Left colon (tissue), 2 donors: ENCODE data around the gene C1orf210. TPM values are rescaled to one million over a fixed set of nuclear protein-coding genes. Genes with fewer than 3 reads are reported as not detected.

ENCODE experiments used
- ATAC-seq: fragments of 200-7000 bp; cut with Tn5 transposase; one replicate; pipeline ENCODE4 v1.9.1; 2020; ENCODE audit warnings: mild to moderate bottlenecking, moderate library complexity
- DNase-seq, 2 donors: peaks; one replicate each; pipeline ENCODE4 v3.0.0-alpha.2; 2020
- intact Hi-C, 2 donors: fragments of 100-400 bp; cut with DNase I in 1 of 2; cut with micrococcal nuclease in 1 of 2; formaldehyde crosslinking; loops; one replicate each; pipeline versions ENCODE4 v1.11.2 to v1.14.0; 2022; cut with DNase I, micrococcal nuclease
- long read RNA-seq: library from polyadenylated mRNA; unstranded; transcript quantifications from one replicate; pipeline ENCODE4 v2.0.0, GENCODE V29; 2021
- total RNA-seq, 2 donors: library from RNA; stranded (reverse); fragmentation: NEBNext Ultra II Directional; extraction: Animal tissue kit (Norgen Biotek cat#: 25700); gene quantifications; one replicate each; pipeline ENCODE4 v1.2.1, GENCODE V29; 2021
- donor health status: DM: no; HTN: no; CAD: no.
- donor health status: DM: yes; HTN: yes; CAD: no.

The C1orf210 gene
- total RNA-seq = 10 to 100 TPM; 76.9 to 97.8 TPM
- long read RNA-seq, transcript C1orf210-202 (3 exons, 1,478 nt) = major isoform, 37 of 45 reads
- long read RNA-seq, partial matches to known transcripts = 0 of 45 reads
- long read RNA-seq, other reads (novel, unspliced or antisense) = 8 of 45 reads

- DNase-seq (peak; percentile 94), ATAC-seq (peak; percentile 85)
- intact Hi-C loops = no loop called here
These were observed at the start of gene C1orf210 for GRCh38 chr1:43285269-43285990. C1orf210 (minus strand) TSS chr1:43285581; CDS start chr1:43283270, 2,311 bp downstream.

- DNase-seq (no peak), ATAC-seq (no peak)
- intact Hi-C loops = no loop called here
These were observed 49.2 kb upstream of the C1orf210 start for GRCh38 chr1:43334453-43335205.

GRCh38 chr1:43331688-43332087 is 46.3 kb upstream of the C1orf210 start:
- no peak for DNase-seq
- intact Hi-C loops = no loop called here
- no peak for ATAC-seq

GRCh38 chr1:43329995-43330751 is 44.8 kb upstream of the C1orf210 start:
- DNase-seq = peak in 1 of 2 donors; percentile 30

GRCh38 chr1:43327549-43328292 is 42.3 kb upstream of the C1orf210 start:
- intact Hi-C loops = no loop called here
- ATAC-seq = peak; percentile 45
- no peak for DNase-seq

More at GRCh38 chr1:43329995-43330751, 44.8 kb upstream of the C1orf210 start:
- peak; percentile 85 for ATAC-seq
- intact Hi-C loops = no loop called here

GRCh38 chr1:43325381-43325780 is 40.0 kb upstream of the C1orf210 start:
- no peak for DNase-seq
- intact Hi-C loops = no loop called here
- no peak for ATAC-seq

- DNase-seq (no peak), ATAC-seq (no peak)
- intact Hi-C loops = no loop called here
These were observed 39.4 kb upstream of the C1orf210 start for GRCh38 chr1:43324810-43325209.

- DNase-seq (no peak), ATAC-seq (no peak)
- intact Hi-C loops = no loop called here
These were observed 37.1 kb upstream of the C1orf210 start for GRCh38 chr1:43322506-43322905.

GRCh38 chr1:43321331-43321891 is 36.0 kb upstream of the C1orf210 start:
- no peak for DNase-seq
- intact Hi-C loops = no loop called here
- no peak for ATAC-seq

GRCh38 chr1:43319766-43320165 is 34.4 kb upstream of the C1orf210 start:
- ATAC-seq (peak; percentile 49), DNase-seq (no peak)
- intact Hi-C loops = no loop called here

GRCh38 chr1:43319288-43319687 is 33.9 kb upstream of the C1orf210 start:
- DNase-seq (no peak), ATAC-seq (no peak)
- intact Hi-C loops = no loop called here

GRCh38 chr1:43318831-43319230 is 33.5 kb upstream of the C1orf210 start:
- no peak for DNase-seq
- intact Hi-C loops = no loop called here
- ATAC-seq = no peak

- ATAC-seq (no peak), DNase-seq (no peak)
- intact Hi-C loops = no loop called here
These were observed 32.6 kb upstream of the C1orf210 start for GRCh38 chr1:43317817-43318471.

- DNase-seq (no peak), ATAC-seq (no peak)
- intact Hi-C loops = no loop called here
These were observed 31.5 kb upstream of the C1orf210 start for GRCh38 chr1:43316738-43317520.

GRCh38 chr1:43315963-43316737 is 30.8 kb upstream of the C1orf210 start:
- intact Hi-C loops = no loop called here
- ATAC-seq (no peak), DNase-seq (no peak)

GRCh38 chr1:43315481-43315880 is 30.1 kb upstream of the C1orf210 start:
- no peak for ATAC-seq
- intact Hi-C loops = no loop called here
- no peak for DNase-seq
